ENCODE results near the gene PYDC1. TPM values are rescaled to one million over a fixed set of nuclear protein-coding genes. Genes with fewer than 3 reads are reported as not detected.
A peak's percentile ranks its signal among the peaks of the same experiment; 100 is the strongest.

Gene PYDC1
- total and polyA plus RNA-seq, 2 of the 13 experiments (the other 11 are each of a cell fraction or from before 2014, with no cell fraction given): not detected

DNA sequence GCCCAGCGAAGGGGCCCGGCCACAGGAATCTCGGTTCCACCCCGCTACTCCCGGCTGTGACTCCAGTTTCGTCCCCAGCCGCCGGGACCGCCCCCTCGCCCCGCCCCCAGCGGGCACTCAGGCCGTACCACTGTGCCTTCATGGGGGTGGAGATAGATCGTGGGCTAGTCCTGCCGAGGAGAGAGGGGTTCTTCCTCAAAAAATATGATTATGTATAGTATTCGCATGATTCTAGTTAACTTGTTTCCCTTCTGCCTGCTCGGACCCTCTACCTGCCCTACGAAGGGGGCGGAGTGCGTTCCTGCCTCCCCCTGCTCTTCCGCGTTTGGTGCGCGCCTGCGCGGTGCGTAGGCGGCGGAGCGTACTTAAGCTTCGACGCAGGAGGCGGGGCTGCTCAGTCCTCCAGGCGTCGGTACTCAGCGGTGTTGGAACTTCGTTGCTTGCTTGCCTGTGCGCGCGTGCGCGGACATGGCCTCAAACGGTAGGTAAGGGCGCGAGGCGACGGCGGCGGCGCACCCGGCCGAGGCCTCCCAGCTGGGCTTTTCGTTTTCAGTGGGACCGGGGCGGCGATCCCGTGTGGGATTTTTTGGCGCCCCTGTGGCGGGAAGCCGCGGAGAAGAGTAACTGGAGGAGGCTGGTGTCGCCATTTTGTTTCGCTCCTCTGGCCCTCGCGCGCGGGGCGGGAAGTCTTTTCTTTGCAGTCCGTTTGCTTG lies 37.0 kb downstream of the PYDC1 start, which contains the start of gene FUS (continued):
- TF ChIP-seq, protein P1, sequence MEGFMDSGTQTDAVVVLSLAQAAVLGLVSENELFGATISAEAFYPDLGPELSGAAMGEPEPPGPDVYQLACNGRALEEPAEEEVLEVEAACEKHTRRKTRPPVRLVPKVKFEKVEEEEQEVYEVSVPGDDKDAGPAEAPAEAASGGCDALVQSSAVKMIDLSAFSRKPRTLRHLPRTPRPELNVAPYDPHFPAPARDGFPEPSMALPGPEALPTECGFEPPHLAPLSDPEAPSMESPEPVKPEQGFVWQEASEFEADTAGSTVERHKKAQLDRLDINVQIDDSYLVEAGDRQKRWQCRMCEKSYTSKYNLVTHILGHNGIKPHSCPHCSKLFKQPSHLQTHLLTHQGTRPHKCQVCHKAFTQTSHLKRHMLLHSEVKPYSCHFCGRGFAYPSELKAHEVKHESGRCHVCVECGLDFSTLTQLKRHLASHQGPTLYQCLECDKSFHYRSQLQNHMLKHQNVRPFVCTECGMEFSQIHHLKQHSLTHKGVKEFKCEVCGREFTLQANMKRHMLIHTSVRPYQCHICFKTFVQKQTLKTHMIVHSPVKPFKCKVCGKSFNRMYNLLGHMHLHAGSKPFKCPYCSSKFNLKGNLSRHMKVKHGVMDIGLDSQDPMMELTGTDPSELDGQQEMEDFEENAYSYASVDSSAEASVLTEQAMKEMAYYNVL (CRISPR knock-in tag; IDR thresholded peaks at IDR 0.05; ENCODE audit: borderline replicate concordance): no peak
- TF ChIP-seq, protein P2, sequence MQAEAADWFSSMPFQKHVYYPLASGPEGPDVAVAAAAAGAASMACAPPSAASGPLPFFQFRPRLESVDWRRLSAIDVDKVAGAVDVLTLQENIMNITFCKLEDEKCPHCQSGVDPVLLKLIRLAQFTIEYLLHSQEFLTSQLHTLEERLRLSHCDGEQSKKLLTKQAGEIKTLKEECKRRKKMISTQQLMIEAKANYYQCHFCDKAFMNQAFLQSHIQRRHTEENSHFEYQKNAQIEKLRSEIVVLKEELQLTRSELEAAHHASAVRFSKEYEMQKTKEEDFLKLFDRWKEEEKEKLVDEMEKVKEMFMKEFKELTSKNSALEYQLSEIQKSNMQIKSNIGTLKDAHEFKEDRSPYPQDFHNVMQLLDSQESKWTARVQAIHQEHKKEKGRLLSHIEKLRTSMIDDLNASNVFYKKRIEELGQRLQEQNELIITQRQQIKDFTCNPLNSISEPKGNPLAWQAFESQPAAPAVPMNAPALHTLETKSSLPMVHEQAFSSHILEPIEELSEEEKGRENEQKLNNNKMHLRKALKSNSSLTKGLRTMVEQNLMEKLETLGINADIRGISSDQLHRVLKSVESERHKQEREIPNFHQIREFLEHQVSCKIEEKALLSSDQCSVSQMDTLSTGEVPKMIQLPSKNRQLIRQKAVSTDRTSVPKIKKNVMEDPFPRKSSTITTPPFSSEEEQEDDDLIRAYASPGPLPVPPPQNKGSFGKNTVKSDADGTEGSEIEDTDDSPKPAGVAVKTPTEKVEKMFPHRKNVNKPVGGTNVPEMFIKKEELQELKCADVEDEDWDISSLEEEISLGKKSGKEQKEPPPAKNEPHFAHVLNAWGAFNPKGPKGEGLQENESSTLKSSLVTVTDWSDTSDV (CRISPR knock-in tag; IDR thresholded peaks at IDR 0.05): peak; percentile 78
- TF ChIP-seq, protein P3, sequence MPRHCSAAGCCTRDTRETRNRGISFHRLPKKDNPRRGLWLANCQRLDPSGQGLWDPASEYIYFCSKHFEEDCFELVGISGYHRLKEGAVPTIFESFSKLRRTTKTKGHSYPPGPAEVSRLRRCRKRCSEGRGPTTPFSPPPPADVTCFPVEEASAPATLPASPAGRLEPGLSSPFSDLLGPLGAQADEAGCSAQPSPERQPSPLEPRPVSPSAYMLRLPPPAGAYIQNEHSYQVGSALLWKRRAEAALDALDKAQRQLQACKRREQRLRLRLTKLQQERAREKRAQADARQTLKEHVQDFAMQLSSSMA (CRISPR knock-in tag; IDR thresholded peaks at IDR 0.05): peak; percentile 89
- TF ChIP-seq ZNF7 (CRISPR knock-in tag; IDR thresholded peaks at IDR 0.05) (0 out of 2 replicates have a peak, but pooled peaks have one; percentile 37), NAIF1 (CRISPR knock-in tag; IDR thresholded peaks at IDR 0.05; ENCODE audit: borderline replicate concordance) (peak; percentile 95), HNF4A (CRISPR knock-in tag; IDR thresholded peaks at IDR 0.05) (peak; percentile 8; the same call in 1 of the 2 replicates), HMG20B (CRISPR knock-in tag; conservative IDR thresholded peaks at IDR 0.05) (peak; percentile 63), ZNF33A (CRISPR knock-in tag; IDR thresholded peaks at IDR 0.05; ENCODE audit: borderline replicate concordance) (no peak; the same call in none of the 2 replicates), ZNF775 (CRISPR knock-in tag; IDR thresholded peaks at IDR 0.05; ENCODE audit: borderline replicate concordance) (0 out of 2 replicates have a peak, but pooled peaks have one; percentile 82), RBM22 (optimal IDR thresholded peaks at IDR 0.05; ENCODE audit: low read length) (peak; percentile 89)
- TF ChIP-seq, protein P4, sequence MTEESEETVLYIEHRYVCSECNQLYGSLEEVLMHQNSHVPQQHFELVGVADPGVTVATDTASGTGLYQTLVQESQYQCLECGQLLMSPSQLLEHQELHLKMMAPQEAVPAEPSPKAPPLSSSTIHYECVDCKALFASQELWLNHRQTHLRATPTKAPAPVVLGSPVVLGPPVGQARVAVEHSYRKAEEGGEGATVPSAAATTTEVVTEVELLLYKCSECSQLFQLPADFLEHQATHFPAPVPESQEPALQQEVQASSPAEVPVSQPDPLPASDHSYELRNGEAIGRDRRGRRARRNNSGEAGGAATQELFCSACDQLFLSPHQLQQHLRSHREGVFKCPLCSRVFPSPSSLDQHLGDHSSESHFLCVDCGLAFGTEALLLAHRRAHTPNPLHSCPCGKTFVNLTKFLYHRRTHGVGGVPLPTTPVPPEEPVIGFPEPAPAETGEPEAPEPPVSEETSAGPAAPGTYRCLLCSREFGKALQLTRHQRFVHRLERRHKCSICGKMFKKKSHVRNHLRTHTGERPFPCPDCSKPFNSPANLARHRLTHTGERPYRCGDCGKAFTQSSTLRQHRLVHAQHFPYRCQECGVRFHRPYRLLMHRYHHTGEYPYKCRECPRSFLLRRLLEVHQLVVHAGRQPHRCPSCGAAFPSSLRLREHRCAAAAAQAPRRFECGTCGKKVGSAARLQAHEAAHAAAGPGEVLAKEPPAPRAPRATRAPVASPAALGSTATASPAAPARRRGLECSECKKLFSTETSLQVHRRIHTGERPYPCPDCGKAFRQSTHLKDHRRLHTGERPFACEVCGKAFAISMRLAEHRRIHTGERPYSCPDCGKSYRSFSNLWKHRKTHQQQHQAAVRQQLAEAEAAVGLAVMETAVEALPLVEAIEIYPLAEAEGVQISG (CRISPR knock-in tag; IDR thresholded peaks at IDR 0.05): peak; percentile 80
- TF ChIP-seq, protein P5, sequence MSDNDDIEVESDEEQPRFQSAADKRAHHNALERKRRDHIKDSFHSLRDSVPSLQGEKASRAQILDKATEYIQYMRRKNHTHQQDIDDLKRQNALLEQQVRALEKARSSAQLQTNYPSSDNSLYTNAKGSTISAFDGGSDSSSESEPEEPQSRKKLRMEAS (IDR thresholded peaks at IDR 0.05): peak; percentile 65; the same call in 1 of the 2 replicates
- TF ChIP-seq, protein P6, sequence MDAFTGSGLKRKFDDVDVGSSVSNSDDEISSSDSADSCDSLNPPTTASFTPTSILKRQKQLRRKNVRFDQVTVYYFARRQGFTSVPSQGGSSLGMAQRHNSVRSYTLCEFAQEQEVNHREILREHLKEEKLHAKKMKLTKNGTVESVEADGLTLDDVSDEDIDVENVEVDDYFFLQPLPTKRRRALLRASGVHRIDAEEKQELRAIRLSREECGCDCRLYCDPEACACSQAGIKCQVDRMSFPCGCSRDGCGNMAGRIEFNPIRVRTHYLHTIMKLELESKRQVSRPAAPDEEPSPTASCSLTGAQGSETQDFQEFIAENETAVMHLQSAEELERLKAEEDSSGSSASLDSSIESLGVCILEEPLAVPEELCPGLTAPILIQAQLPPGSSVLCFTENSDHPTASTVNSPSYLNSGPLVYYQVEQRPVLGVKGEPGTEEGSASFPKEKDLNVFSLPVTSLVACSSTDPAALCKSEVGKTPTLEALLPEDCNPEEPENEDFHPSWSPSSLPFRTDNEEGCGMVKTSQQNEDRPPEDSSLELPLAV (CRISPR knock-in tag; conservative IDR thresholded peaks at IDR 0.05; ENCODE audit: low read depth): peak; percentile 90
- TF ChIP-seq, protein P7, sequence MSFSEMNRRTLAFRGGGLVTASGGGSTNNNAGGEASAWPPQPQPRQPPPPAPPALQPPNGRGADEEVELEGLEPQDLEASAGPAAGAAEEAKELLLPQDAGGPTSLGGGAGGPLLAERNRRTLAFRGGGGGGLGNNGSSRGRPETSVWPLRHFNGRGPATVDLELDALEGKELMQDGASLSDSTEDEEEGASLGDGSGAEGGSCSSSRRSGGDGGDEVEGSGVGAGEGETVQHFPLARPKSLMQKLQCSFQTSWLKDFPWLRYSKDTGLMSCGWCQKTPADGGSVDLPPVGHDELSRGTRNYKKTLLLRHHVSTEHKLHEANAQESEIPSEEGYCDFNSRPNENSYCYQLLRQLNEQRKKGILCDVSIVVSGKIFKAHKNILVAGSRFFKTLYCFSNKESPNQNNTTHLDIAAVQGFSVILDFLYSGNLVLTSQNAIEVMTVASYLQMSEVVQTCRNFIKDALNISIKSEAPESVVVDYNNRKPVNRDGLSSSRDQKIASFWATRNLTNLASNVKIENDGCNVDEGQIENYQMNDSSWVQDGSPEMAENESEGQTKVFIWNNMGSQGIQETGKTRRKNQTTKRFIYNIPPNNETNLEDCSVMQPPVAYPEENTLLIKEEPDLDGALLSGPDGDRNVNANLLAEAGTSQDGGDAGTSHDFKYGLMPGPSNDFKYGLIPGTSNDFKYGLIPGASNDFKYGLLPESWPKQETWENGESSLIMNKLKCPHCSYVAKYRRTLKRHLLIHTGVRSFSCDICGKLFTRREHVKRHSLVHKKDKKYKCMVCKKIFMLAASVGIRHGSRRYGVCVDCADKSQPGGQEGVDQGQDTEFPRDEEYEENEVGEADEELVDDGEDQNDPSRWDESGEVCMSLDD (CRISPR knock-in tag; IDR thresholded peaks at IDR 0.05; ENCODE audit: borderline replicate concordance): peak; percentile 84

Measured in HepG2 (cell line).